ENCODE results near the gene AGAP4.
A peak's percentile ranks its signal among the peaks of the same experiment; 100 is the strongest.
"Not testable (repeated sequence)": the region's sequence is repeated elsewhere in the genome, so short reads cannot be mapped to it uniquely, and the experiment has no call there.

AGAP4 gene

GRCh38 chr10:45847400-45847799 lies at the start of gene AGAP4:
Gene AGAP4, minus strand, starts transcription at chr10:45847500. Its CDS starts 153 bp downstream, at chr10:45847347.
- not testable (repeated sequence) for DNase-seq

- not testable (repeated sequence) for DNase-seq
These were observed 43.4 kb upstream of the AGAP4 start for GRCh38 chr10:45890721-45891120.

DNA sequence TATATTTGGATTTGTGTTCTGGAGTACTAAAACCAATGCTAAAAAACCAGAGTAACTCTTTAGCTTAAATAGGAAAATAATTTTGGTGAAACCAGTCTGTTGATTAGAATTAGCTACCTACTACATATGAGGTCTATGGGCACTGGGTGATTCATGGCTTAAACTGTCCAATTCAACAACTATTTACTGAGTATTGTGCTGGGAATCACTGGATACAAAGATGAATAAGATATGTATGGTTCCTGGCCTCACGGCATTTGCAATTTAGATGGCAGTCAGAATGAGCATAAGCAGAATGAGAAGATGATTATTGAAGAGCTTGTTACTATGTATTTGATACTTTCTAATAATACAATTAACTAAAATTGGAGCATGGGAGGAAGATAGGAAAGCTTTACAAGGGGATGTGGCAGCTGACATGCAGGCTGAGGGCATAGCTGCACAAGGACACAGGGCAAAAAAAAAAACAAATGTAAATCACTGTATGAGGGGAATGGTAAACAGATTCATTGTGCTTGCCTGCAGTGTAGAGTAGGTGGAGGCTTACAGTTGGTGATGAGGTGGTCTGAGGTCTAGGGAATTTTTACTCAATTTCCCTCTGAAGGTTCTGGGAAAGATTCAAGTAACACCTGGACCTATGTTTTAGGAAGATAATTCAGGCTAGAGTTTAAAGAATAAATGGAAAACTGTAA lies 42.4 kb upstream of the AGAP4 start:
- DNase-seq: not testable (repeated sequence)

DNA sequence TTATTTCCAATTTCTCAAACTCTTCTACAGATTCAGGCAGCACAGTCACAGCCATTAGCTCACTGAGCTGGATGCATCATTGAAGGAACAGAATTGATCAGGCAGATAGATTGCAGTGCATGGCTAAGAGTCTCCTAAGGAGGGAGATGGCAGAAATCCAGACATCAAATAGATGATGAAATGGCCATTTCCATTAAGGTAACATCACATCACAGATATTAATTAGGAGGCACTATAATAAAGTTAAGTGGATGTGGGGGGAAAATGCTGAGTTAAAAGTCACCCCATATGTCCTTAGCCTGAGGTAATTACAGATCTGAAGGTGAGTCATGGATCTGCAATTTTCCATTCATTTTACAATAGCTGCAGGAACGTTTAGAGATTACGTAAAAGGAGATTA lies 35.6 kb upstream of the AGAP4 start:
- DNase-seq: not testable (repeated sequence)

DNA sequence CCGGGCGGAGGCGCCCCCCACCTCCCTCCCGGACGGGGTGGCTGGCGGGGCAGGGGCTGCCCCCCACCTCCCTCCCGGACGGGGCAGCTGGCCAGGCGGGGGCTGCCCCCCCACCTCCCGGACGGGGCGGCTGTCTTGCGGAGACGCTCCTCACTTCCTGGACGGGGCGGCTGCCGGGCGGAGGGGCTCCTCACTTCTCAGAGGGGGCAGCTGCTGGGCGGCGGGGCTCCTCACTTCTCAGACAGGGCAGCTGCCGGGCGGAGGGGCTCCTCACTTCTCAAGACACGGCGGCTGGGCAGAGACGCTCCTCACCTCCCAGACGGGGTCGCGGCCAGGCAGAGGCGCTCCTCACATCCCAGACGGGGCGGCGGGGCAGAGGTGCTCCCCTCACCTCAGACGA lies 18.1 kb upstream of the AGAP4 start:
- DNase-seq: not testable (repeated sequence)

- not testable (repeated sequence) for DNase-seq
These were observed 17.0 kb upstream of the AGAP4 start for GRCh38 chr10:45864264-45864663.

DNA sequence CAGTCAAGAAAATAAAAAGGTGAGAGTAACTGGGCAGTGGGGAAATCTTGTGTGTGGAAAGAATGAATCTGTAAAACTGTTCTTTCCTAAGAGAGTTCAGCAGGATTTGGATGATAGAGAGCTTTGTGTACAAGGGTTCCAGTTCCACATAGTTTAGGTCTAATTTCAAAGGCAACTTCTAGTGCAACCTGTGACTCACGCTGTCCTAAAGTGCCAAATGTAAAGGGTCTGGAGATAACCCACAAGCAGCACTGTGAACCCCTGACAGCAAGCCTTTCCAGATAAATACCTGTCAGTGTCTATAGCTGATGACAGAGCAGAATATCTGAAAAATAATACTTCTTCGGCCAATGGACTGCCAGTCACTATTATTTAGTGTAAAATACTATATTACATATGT lies 16.3 kb upstream of the AGAP4 start:
- not testable (repeated sequence) for DNase-seq

DNA sequence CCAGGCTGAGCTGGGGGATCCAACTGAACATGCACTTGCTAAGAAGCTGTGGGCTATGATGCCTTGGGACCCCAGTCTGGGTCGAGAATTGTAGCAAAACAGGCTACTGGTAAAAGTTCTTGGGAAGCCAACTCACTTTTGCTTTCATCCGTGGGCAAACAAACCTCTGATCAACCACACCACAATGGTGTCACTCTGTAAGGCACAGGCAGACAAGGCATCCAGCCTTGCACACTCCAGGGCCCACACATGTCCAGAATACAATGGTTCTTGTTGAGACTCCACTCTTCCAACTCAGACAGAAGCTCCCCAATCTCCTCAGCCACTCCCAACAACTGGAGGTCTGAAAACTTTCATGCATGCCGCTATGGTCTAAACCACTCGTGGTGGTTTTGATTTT lies 10.6 kb upstream of the AGAP4 start:
- not testable (repeated sequence) for DNase-seq

GRCh38 chr10:45848467-45848866 lies 1.2 kb upstream of the AGAP4 start:
- DNase-seq: peak; percentile 30 to 64

DNA sequence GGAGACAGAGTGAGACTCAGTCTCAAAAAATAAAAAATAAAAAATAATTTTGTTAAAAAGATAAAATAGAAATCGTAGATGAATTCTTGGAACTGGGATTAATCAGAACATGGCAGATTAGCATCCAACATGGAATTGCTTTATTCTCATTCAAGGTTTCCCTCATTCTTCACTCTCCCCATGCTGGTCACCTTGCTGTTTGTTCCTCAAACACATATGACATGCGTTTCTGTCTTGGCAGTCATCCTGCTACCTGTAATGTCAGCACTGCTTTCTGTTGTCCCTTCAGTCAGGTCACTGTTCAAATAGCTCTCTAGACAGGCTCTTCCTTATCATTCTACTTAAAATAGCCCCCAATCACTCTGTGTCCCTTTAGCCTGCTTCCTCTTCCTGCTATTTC lies 24.4 kb downstream of the AGAP4 start:
- not testable (repeated sequence) for DNase-seq

DNA sequence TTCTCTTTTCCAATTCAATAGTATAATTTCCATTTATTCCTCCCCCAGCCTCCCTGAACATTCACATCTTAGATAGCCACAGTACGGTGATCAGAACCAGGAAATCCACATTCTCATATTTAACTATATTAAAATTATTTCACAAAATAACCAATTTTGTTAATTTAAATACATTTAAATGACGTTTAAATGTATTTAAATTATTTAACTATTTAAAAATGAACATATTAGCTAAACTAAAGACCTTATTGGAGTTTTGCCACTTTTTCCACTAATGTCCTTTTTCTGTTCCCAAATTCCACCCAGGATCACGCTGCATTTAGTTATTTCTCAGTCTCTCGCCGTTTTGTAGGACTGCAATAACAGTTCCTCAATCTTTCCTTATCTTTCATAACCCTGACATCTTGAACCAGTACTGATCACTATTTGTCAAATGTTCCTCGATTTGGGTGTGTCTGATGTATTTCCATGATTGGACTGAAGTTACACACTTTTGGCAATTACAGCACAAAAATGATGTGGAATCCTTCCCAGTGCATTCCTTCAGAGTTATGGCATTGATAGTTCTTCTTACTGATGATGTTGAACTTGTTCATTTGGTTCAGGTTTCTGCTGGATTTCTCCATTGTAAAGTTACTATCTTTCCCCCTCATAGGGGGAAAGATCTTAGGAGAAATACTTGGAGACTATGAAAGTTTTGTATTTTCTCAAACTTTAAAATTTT lies 27.0 kb downstream of the AGAP4 start:
- peak in 1 of 2 donors; percentile 2 for DNase-seq

DNA sequence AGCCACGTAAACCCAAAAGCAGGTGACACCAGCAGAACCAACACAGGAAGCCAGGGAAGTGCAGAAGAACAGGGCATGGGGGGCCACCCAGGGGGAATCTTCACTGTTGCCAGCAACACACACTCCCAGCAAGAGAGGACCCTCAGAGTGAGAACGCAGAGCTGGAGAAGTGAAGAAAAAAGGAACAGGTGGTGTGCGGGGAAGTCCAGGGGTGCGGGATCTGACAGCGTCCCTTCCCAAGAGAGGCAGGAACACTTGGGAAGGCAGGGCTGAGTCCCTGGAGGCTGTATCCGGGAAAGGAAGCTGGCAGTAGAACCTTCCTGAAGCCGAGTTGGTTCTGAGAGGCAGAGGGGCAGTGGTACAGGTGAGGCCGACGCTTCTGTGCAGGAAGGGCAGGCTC lies 27.7 kb downstream of the AGAP4 start:
- DNase-seq: no peak

DNA sequence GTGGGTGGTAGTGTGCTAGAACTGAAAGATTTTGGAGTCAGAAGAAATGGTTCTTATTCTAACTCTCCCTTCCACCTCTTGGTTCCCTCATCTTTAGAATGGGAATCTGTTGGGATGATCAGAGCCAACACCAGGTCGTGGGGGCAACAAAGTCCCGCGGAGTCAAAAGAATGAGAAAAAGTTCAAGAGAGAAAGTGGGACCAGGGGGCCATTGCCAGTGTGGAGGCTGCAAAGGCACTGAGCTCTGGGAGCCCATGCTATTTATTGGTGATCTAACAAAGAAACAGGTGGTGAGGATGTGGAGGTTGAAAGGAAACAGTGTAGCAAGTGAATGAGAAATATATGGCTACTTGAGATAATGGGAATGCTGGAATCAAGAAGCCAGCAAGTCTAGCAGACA lies 29.4 kb downstream of the AGAP4 start:
- no peak for DNase-seq

DNA sequence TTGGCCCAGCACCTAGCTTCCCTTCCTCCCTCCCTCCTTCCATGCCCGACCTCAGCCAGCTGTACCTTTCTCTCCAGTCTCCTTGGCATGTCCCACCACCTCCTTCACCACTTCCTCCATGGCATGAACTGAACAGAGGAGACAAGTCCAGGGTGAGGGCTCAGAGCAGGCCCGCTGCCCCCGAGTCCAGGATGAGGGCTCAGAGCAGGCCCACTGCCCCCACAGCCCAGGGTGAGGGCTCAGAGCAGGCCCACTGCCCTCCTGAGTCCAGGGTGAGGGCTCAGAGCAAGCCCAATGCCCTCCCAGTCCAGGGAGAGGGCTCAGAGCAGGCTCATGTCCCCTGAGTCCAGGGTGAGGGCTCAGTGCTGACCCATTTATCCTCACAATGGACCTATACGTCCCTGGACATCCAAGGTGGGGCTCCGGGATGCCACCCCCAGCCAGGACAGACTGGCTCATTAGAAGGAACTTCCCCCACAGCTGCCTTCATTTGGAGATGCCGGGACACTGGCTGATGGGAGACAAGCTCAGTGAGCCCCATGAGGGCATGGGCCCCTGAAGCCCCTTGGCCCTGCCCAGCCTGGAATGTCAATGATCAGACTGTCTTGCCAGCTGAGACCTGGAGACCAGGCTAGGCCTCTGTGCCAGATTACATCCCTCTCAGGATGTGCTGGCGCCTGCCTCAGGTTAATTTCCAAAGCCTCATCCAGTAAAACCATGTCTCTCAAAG lies 30.0 kb downstream of the AGAP4 start:
- DNase-seq: no peak

DNA sequence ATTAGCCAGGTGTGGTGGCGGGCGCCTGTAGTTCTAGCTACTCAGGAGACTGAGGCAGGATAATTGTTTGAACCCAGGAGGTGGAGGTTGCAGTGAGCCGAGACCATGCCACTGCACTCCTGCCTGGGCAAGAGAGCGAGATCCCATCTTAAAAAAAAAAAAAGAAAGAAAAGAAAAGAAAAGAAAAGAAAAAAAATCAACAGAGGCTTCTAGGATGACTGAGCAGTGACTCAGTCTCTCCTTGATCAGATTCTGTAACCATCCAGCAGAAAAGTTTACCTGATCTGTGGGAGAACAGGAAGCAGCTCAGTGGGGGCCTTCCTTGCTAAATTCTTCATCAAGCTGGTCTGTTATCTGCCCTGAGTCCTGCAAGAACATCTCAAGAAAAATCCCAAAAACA lies 33.2 kb downstream of the AGAP4 start:
- DNase-seq: not testable (repeated sequence)

GRCh38 chr10:45812959-45813358 lies 34.3 kb downstream of the AGAP4 start:
- not testable (repeated sequence) for DNase-seq

GRCh38 chr10:45811075-45811474 lies 36.2 kb downstream of the AGAP4 start:
- DNase-seq: peak; percentile 5 to 14

GRCh38 chr10:45809837-45810236 lies 37.5 kb downstream of the AGAP4 start:
- DNase-seq: no peak

DNA sequence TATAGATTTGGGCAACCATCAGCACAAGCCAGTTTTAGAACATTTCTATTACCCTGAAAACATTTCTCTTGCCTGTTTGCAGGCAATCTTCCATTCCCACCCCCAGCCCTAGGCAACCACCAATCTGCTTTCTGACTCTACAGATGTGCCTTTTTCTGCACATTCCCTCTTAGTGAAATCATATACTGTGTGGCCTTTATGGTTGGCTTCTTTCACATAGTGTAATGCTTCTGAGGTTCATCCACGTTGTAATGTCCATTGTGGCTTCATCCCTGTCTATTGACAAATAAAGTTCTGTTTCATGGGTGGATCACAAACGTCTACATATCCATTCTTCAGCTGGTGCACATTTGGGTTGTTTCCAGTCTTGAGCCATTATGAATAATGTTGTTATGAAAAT lies 42.3 kb downstream of the AGAP4 start:
- not testable (repeated sequence) for DNase-seq

- peak; percentile 0 to 4 for DNase-seq
These were observed 44.0 kb downstream of the AGAP4 start for GRCh38 chr10:45803060-45804010.

DNA sequence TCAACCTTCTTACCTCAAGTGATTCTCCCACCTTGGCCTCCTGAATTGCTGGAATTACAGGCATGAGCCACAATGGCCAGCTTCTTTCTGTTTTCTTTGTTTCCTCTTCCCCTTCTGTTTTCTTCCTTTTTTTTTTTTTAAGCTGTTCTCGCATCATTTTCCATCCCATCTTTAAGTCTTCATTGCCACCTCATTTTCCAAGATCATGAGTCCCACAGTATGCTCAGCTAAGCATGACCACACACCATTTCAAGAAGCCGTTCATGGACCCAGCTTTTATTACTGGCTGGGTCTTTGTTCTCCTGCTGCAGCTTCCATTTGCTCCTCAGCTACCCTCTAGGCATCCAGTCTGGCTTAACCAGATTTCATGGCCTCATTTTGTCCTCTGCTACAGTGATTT lies 52.5 kb downstream of the AGAP4 start:
- DNase-seq: not testable (repeated sequence)

GRCh38 chr10:45790694-45791426 lies 56.4 kb downstream of the AGAP4 start:
- DNase-seq: not testable (repeated sequence)

All from inflammatory macrophage treated with lipopolysaccharide for 1 hour (primary cell).